ENCODE results near the gene MYO15A. TPM values are rescaled to one million over a fixed set of nuclear protein-coding genes. Genes with fewer than 3 reads are reported as not detected.
A peak's percentile ranks its signal among the peaks of the same experiment; 100 is the strongest.

Gene MYO15A
- total and polyA plus RNA-seq, 2 of the 4 experiments (the other 2 are of a cell fraction), result 0.18 to 1.1 TPM

- Histone ChIP-seq H3K23ac (ENCODE audit: low read depth, low read length) (no peak overlapping the region), H3K56ac (ENCODE audit: extremely low read depth, insufficient read depth, low read length) (no peak overlapping the region), H2BK20ac (ENCODE audit: low read depth, low read length) (no peak overlapping the region), H2BK15ac (ENCODE audit: low read depth, low read length) (no peak overlapping the region), H3K4me1 (ENCODE audit: control insufficient read depth, insufficient read depth, low read length) (no peaks in the 10 kb centered on the region), H3K9me3 (ENCODE audit: control insufficient read depth, insufficient read depth, low read length) (no peaks in the 10 kb centered on the region), H3K27ac (ENCODE audit: insufficient read depth, low read length) (no peak overlapping the region), H4K8ac (ENCODE audit: low read depth in 2 of 2, low read length in 2 of 2) (no peak overlapping the region), H3K4ac (ENCODE audit: low read depth, low read length) (no peak overlapping the region), H3K18ac (ENCODE audit: low read depth, low read length) (no peak overlapping the region), H4K5ac (ENCODE audit: low read depth, low read length) (no peak overlapping the region), H2AK5ac (ENCODE audit: low read depth, low read length) (0 out of 2 replicates have a peak overlapping the region, but pooled peaks have one; percentile 7), H2AK9ac (replicated peaks; ENCODE audit: low read depth, low read length, poor library complexity) (no peak overlapping the region), H2BK5ac (ENCODE audit: low read depth, low read length, poor library complexity, severe bottlenecking) (no peak overlapping the region), H4K20me1 (ENCODE audit: insufficient read depth, low read length) (peaks cover 2% of the 10 kb centered on the region; the same call in 1 of the 2 replicates), H2AFZ (replicated peaks; ENCODE audit: low read length, poor library complexity) (peak overlapping the region; percentile 18), H3K9me1 (ENCODE audit: insufficient read depth, low read length) (no peaks in the 10 kb centered on the region), H3K36me3 (ENCODE audit: control insufficient read depth, insufficient read depth, low read length) (no peaks in the 10 kb centered on the region), H2BK120ac (ENCODE audit: low read depth, low read length) (no peak overlapping the region), H3K14ac (replicated peaks; ENCODE audit: low read depth, low read length) (no peak overlapping the region), H3K27me3 (ENCODE audit: control insufficient read depth, insufficient read depth, low read length) (peaks cover 3% of the 10 kb centered on the region; the same call in 1 of the 2 replicates), H4K91ac (ENCODE audit: insufficient read depth, low read depth, low read length) (no peak overlapping the region), H3K4me3 (ENCODE audit: insufficient read depth, low read depth, low read length) (no peak overlapping the region), H3K4me2 (ENCODE audit: low read depth, low read length) (no peak overlapping the region), H3K9ac (ENCODE audit: low read depth, low read length) (no peak overlapping the region), H3K79me1 (ENCODE audit: low read depth in 1 of 2, low read length in 2 of 2) (no peaks in the 10 kb centered on the region)
- POLR2A ChIA-PET (ENCODE audit: unreplicated experiment), result no interaction called here
- ATAC-seq (ENCODE audit: low read depth) (peak; percentile 68), DNase-seq (peak; percentile 18)
- dilution Hi-C loops (cut with HindIII; ENCODE audit: low sequenced_read_pairs, unreplicated experiment), result no loop called here
- in situ Hi-C loops (cut with MboI; ENCODE audit: low sequenced_read_pairs), result no loop called here
- no TSS peak for BruUV-seq (replicated peaks)
- intact Hi-C loops (cut with micrococcal nuclease), result loop anchor here (2.0 kb wide), 1 partner anchor 43 kb away; the partner anchor contains the start of gene ALKBH5
- WGBS, 2 experiments (ENCODE audit: extremely low coverage in 2 of 2, insufficient read length in 1 of 2), result 20% methylated on average over 1 of the region's 3 CpGs; no CpG with 5 or more reads in 1 of the 2 experiments
- TF ChIP-seq, protein P1, sequence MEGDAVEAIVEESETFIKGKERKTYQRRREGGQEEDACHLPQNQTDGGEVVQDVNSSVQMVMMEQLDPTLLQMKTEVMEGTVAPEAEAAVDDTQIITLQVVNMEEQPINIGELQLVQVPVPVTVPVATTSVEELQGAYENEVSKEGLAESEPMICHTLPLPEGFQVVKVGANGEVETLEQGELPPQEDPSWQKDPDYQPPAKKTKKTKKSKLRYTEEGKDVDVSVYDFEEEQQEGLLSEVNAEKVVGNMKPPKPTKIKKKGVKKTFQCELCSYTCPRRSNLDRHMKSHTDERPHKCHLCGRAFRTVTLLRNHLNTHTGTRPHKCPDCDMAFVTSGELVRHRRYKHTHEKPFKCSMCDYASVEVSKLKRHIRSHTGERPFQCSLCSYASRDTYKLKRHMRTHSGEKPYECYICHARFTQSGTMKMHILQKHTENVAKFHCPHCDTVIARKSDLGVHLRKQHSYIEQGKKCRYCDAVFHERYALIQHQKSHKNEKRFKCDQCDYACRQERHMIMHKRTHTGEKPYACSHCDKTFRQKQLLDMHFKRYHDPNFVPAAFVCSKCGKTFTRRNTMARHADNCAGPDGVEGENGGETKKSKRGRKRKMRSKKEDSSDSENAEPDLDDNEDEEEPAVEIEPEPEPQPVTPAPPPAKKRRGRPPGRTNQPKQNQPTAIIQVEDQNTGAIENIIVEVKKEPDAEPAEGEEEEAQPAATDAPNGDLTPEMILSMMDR (conservative IDR thresholded peaks at IDR 0.05; ENCODE audit: low read depth, low read length), result peak; percentile 30; the same call in 1 of the 2 replicates
- TF ChIP-seq RAD21 (IDR thresholded peaks at IDR 0.05; ENCODE audit: low read length) (no peak; the same call in 1 of the 2 replicates), SMC3 (IDR thresholded peaks at IDR 0.05; ENCODE audit: low read depth, low read length) (peak; percentile 20; the same call in 1 of the 2 replicates), ELK1 (IDR thresholded peaks at IDR 0.05; ENCODE audit: borderline replicate concordance, low read depth, low read length) (no peak), MAFK (IDR thresholded peaks at IDR 0.05; ENCODE audit: low read depth, low read length) (no peak), POLR2A (IDR thresholded peaks at IDR 0.05; ENCODE audit: low read depth, low read length) (no peak)
- CTCF ChIA-PET, result no interaction called here
Observed at GRCh38 chr17:18139949-18140348, 31.4 kb downstream of the MYO15A start.
